HepG2 (cell line): ENCODE data around the gene ARRDC1. TPM values are rescaled to one million over a fixed set of nuclear protein-coding genes. Genes with fewer than 3 reads are reported as not detected.
A peak's percentile ranks its signal among the peaks of the same experiment; 100 is the strongest.

Experiments
- ATF1 ChIP-seq: IDR thresholded peaks from 2 replicates; pipeline ENCODE4 v1.6.1; 2016; ENCODE audit warnings: mild to moderate bottlenecking, control low read depth
- DR1 ChIP-seq: sonication (generic); formaldehyde crosslinking; IDR thresholded peaks from 2 replicates; pipeline ENCODE4 v1.8.0; 2021; ENCODE audit warnings: mild to moderate bottlenecking, missing genetic modification reagents, inconsistent platforms
- FOSL2 ChIP-seq: sonication (generic); formaldehyde crosslinking; IDR thresholded peaks from 2 replicates; pipeline ENCODE4 v1.4.0; 2020; ENCODE audit warnings: missing genetic modification reagents
- FOXK1 ChIP-seq: sonication (generic); formaldehyde crosslinking; IDR thresholded peaks from 2 replicates; pipeline ENCODE4 v1.4.0; 2020; ENCODE audit warnings: low read depth, missing genetic modification reagents, borderline replicate concordance
- HNF4A ChIP-seq: sonication (generic); formaldehyde crosslinking; IDR thresholded peaks from 2 replicates; pipeline ENCODE4 v1.4.0; 2020; ENCODE audit warnings: missing genetic modification reagents
- KDM5A ChIP-seq: fragments of 200-600 bp; sonication (generic); IDR thresholded peaks from 2 replicates; pipeline ENCODE4 v1.7.0; 2018; ENCODE audit warnings: antibody characterized with exemption, mild to moderate bottlenecking, low read length, borderline replicate concordance
- MTERF4 ChIP-seq: sonication (generic); formaldehyde crosslinking; IDR thresholded peaks from 2 replicates; pipeline ENCODE4 v1.8.0; 2023; ENCODE audit warnings: mild to moderate bottlenecking, missing genetic modification reagents
- NR2C2 ChIP-seq: sonication (generic); formaldehyde crosslinking; IDR thresholded peaks from 2 replicates; pipeline ENCODE4 v1.4.0; 2020; ENCODE audit warnings: missing genetic modification reagents, mild to moderate bottlenecking, moderate library complexity, borderline replicate concordance
- PATZ1 ChIP-seq: sonication (generic); formaldehyde crosslinking; IDR thresholded peaks from 2 replicates; pipeline ENCODE4 v1.4.0; 2020; ENCODE audit warnings: missing genetic modification reagents
- PTBP1 ChIP-seq: fragments of 200-400 bp; formaldehyde crosslinking; IDR thresholded peaks from 2 replicates; pipeline ENCODE4 v1.6.1; 2018; ENCODE audit warnings: low read length, low read depth; ENCODE audit not compliant: poor library complexity, severe bottlenecking
- RBAK ChIP-seq: sonication (generic); formaldehyde crosslinking; IDR thresholded peaks from 2 replicates; pipeline ENCODE4 v1.5.1; 2020; ENCODE audit warnings: mild to moderate bottlenecking, missing genetic modification reagents
- STAT6 ChIP-seq: sonication (generic); formaldehyde crosslinking; IDR thresholded peaks from 2 replicates; pipeline ENCODE4 v1.4.0; 2020; ENCODE audit warnings: missing genetic modification reagents, mild to moderate bottlenecking, borderline replicate concordance
- TRIM22 ChIP-seq: fragments of 450-650 bp; IDR thresholded peaks from 2 replicates; pipeline ENCODE4 v1.6.1; 2017
- ZFP62 ChIP-seq: sonication (generic); formaldehyde crosslinking; IDR thresholded peaks from 2 replicates; pipeline ENCODE4 v1.4.0; 2020; ENCODE audit warnings: missing genetic modification reagents
- ZKSCAN8 ChIP-seq: IDR thresholded peaks from 2 replicates; pipeline ENCODE4 v1.6.1; 2016; ENCODE audit warnings: borderline replicate concordance, missing genetic modification reagents, missing compliant biosample characterization
- ZNF263 ChIP-seq: sonication (generic); formaldehyde crosslinking; IDR thresholded peaks from 2 replicates; pipeline ENCODE4 v1.4.0; 2020; ENCODE audit warnings: missing genetic modification reagents
- ZNF264 ChIP-seq: sonication (generic); formaldehyde crosslinking; IDR thresholded peaks from 2 replicates; pipeline ENCODE4 v1.4.0; 2020; ENCODE audit warnings: missing genetic modification reagents
- ZNF468 ChIP-seq: sonication (generic); formaldehyde crosslinking; IDR thresholded peaks from 2 replicates; pipeline ENCODE4 v1.8.0; 2022; ENCODE audit warnings: mild to moderate bottlenecking, moderate library complexity, missing genetic modification reagents
- ZNF543 ChIP-seq: sonication (generic); formaldehyde crosslinking; IDR thresholded peaks from 2 replicates; pipeline ENCODE4 v1.4.0; 2020; ENCODE audit warnings: mild to moderate bottlenecking, missing genetic modification reagents
- ZNF546 ChIP-seq: sonication (generic); formaldehyde crosslinking; conservative IDR thresholded peaks from 2 replicates; pipeline ENCODE4 v1.8.1; 2023; ENCODE audit warnings: mild to moderate bottlenecking, missing genetic modification reagents
- ZNF614 ChIP-seq: IDR thresholded peaks from 2 replicates; pipeline ENCODE4 v1.6.1; 2018; ENCODE audit warnings: missing biosample characterization, missing genetic modification reagents, inconsistent platforms, borderline replicate concordance
- ZSCAN31 ChIP-seq: sonication (generic); formaldehyde crosslinking; IDR thresholded peaks from 2 replicates; pipeline ENCODE4 v1.5.0; 2020; ENCODE audit warnings: low read depth, mild to moderate bottlenecking, missing genetic modification reagents
- polyA plus RNA-seq, 8 experiments: library from polyadenylated mRNA; depleted of rRNA in 3 of 8; stranded (reverse) in 7 of 8; unstranded in 1 of 8; fragments of >200 nt; fragmentation: Illumina TruSeq in 4 of 8; extraction: Trizol in 4 of 8; gene quantifications; 2 replicates each; pipeline versions ENCODE4 v1.2.1 to v1.2.3, GENCODE V29; 2011 to 2016; ENCODE audit warnings: low read depth in 4 of 8, missing spikeins in 1 of 8, mixed read lengths in 1 of 8; ENCODE audit not compliant: insufficient read depth in 1 of 8
- total RNA-seq, 5 experiments: library from RNA; depleted of rRNA; stranded (reverse); fragments of >200 nt; fragmentation: Illumina TruSeq; extraction: Trizol; gene quantifications; 2 replicates each; pipeline ENCODE4 v1.2.3, GENCODE V29; 2016; ENCODE audit warnings: low read depth in 1 of 5

Gene ARRDC1
- total and polyA plus RNA-seq, 2 of the 13 experiments (the other 11 are each of a cell fraction or from before 2014, with no cell fraction given): 21.7 to 44.4 TPM

GRCh38 chr9:137618105-137619067 lies 12.9 kb downstream of the ARRDC1 start, which contains the start of gene EHMT1 (continued):
- peak; percentile 20; the same call in 1 of the 2 replicates for TF ChIP-seq ZNF263
- peak; percentile 99 for TF ChIP-seq NR2C2 (CRISPR knock-in tag)
- TF ChIP-seq ZNF543 (CRISPR knock-in tag): no peak
- TF ChIP-seq ZFP62 (CRISPR knock-in tag): no peak
- peak; percentile 66 for TF ChIP-seq PTBP1
- TF ChIP-seq ZNF614 (CRISPR knock-in tag): no peak; the same call in 1 of the 2 replicates
- no peak for TF ChIP-seq TRIM22
- TF ChIP-seq STAT6 (CRISPR knock-in tag): no peak
- TF ChIP-seq HNF4A (CRISPR knock-in tag): no peak
- no peak for TF ChIP-seq MTERF4 (CRISPR knock-in tag)
- no peak; the same call in 1 of the 2 replicates for TF ChIP-seq ZNF546 (CRISPR knock-in tag)
- peak; percentile 32 for TF ChIP-seq PATZ1
- TF ChIP-seq ATF1 (CRISPR knock-in tag): no peak
- TF ChIP-seq FOSL2: no peak
- TF ChIP-seq ZNF264 (CRISPR knock-in tag): no peak
- TF ChIP-seq FOXK1 (CRISPR knock-in tag): no peak
- TF ChIP-seq ZNF468 (CRISPR knock-in tag): no peak
- 0 out of 2 replicates have a peak, but pooled peaks have one; percentile 54 for TF ChIP-seq RBAK (CRISPR knock-in tag)
- peak; percentile 78; the same call in 1 of the 2 replicates for TF ChIP-seq KDM5A
- TF ChIP-seq ZSCAN31 (CRISPR knock-in tag): peak; percentile 87; the same call in 1 of the 2 replicates
- 0 out of 2 replicates have a peak, but pooled peaks have one; percentile 19 for TF ChIP-seq DR1 (CRISPR knock-in tag)
- TF ChIP-seq ZKSCAN8 (CRISPR knock-in tag): no peak
